GM18507 (cell line): Measurements from ENCODE around the gene DAB2.
"Not testable (repeated sequence)": the region's sequence is repeated elsewhere in the genome, so short reads cannot be mapped to it uniquely, and the experiment has no call there.

Source experiments
- DNase-seq: peaks from one replicate; pipeline ENCODE4 v3.0.0; 2011; ENCODE audit warnings: low read depth; ENCODE audit not compliant: insufficient read length; ENCODE audit errors: extremely low spot score
- FAIRE-seq: peaks from 2 replicates; lab custom pipeline; 2011; peaks lifted over from hg19 to GRCh38; lab: Jason Lieb, UNC

Gene DAB2

GRCh38 chr5:39361306-39361705 lies 63.5 kb downstream of the DAB2 start:
- DNase-seq (no peak), FAIRE-seq (no peak)

DNA sequence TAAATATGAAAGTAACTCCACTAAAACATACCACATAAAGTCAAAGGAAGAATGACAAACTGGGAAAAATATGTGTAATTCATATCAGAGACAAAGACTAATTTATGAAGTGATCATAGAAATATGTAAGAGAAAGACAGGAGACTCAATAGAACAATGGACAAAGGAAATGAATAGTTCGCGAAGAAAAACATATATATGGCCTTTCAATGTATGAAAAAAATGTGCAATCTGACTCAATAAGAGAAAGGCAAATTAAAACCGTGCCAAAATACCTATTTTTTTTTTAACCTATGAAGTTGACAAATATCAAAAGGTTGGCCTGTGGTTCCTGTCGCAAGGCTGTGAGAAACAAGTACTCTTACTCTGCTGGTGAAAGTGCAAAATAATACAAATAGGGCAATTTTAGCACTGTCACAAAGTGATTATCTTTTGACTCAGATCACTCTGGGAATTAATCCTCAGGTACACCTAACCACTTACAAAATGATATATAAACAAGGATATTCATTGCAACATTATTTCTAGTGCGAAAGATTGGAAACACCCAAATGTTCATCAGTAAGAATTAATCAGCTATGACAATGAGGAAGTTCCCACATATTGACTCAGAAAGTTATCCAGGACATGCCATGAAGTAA lies 64.2 kb downstream of the DAB2 start:
- FAIRE-seq: no peak
- no peak for DNase-seq

DNA sequence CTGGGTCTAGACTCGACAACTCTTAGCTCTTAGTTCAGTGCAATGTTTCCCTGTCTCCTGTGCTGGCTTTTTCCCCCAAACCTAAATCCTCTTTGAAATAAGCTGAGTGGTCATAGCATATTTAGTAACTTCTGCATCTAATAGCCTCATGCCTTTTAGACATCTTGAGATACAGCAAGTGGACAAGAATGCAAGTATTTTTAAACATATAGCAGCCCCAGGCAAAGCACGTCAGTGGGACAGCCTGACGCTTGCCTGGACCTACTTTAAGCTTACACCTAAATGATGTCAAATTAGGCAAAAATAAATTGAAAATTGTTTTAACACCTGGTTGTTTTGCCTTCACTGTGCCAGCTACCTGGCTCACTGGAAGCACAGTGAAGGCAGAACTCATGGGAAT lies 68.5 kb downstream of the DAB2 start:
- DNase-seq: no peak

DNA sequence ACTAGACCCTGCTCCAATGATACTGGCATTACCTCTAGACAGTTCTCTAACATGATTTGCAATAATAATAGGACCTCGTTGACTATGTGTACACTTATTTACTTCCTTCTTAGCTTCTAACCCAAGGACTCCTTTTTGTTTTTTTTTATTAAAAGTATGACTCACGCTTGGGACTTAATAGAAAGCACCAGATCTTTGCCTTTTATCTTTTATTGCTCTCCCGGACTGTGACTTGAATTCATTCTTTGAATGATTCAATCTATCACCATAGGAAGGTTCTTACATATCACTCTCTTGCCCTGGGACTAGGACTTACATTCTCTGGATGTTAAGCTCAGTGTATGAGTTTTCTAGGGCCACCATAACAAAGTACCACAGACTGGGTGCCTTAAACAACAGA lies 69.5 kb downstream of the DAB2 start:
- FAIRE-seq (no peak), DNase-seq (no peak)

More for the DNA sequence above, 68.5 kb downstream of the DAB2 start:
- FAIRE-seq: no peak

- DNase-seq (no peak), FAIRE-seq (no peak)
Observed at GRCh38 chr5:39353717-39354399, 70.9 kb downstream of the DAB2 start.

DNA sequence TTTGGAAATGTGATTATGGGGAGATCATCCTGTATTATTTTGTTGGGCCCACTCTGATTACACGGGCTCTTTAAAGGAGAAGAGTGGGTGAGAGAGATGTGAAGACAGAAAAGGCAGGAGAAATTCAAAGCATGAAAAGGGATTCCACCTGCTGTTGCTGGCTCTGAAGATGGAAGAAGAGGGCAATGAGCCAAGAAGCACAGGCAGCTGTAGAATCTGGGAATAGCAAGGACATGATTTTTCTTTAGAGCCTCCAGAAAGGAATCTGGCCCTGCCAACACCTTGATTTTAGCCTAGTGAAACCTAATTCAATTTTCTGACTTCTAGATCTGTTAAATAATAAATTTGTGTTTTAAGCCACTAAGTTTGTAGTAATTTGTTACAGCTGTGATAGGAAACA lies 71.8 kb downstream of the DAB2 start:
- FAIRE-seq: no peak
- no peak for DNase-seq

- DNase-seq (no peak), FAIRE-seq (no peak)
Observed at GRCh38 chr5:39352170-39352569, 72.6 kb downstream of the DAB2 start.

DNA sequence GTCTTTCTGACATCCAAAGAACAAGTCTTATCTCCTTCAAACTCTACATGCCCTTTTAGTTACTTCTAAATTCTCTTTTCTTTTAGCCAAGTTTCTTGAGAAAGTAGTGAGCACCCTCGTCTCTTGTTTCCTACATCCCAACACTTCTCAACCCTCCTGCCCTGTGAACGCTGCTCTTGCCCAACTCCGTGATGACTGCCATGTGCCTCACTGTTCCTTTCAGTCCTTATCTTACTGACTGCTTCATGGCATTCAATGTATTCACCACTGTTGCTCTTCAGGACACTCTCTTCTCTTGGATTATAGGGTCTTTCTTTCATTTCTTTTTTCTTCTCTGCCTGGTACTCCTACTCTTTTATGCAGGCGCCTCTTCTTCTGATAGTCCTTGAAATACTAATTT lies 75.3 kb downstream of the DAB2 start:
- DNase-seq: no peak
- no peak for FAIRE-seq

- FAIRE-seq (no peak), DNase-seq (no peak)
Observed at GRCh38 chr5:39342460-39342859, 82.3 kb downstream of the DAB2 start.

DNA sequence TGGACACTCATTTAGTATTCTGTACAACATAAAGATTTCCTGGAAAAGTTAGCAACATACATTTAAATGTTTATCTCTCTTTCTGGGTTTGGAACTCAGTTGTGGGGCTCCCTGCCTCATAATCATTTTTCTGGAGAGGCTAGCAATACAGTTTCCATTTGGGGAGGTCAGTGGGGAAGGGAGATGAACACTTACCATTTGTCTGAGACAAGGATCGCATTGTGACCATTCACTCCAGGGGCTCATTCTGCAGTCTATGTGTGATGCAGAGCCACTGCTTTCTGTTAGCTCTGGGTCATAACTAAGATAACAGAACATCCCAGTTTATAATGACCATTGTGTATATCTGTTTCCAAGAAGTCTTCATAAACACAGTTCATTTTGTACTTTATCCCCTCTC lies 82.9 kb downstream of the DAB2 start:
- FAIRE-seq: no peak
- DNase-seq: no peak

DNA sequence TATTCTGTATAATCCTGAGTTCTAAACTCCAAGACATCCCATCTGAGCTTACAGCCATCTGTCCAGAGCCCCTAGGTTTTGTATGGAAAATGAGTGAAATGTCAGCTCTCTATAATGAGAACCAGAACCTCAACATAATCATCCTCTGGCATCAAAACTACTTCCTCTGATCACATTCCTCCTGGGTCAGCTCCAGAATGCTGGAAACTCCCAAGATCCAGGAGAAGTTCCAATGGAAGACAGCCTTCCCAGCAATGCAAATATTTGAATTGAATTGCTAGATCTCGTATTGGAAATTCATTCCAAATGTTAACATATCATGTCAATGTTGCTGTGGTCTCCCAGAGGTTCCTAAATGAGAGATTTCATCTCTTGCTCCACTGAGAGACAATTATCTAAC lies 84.3 kb downstream of the DAB2 start:
- DNase-seq (no peak), FAIRE-seq (no peak)

DNA sequence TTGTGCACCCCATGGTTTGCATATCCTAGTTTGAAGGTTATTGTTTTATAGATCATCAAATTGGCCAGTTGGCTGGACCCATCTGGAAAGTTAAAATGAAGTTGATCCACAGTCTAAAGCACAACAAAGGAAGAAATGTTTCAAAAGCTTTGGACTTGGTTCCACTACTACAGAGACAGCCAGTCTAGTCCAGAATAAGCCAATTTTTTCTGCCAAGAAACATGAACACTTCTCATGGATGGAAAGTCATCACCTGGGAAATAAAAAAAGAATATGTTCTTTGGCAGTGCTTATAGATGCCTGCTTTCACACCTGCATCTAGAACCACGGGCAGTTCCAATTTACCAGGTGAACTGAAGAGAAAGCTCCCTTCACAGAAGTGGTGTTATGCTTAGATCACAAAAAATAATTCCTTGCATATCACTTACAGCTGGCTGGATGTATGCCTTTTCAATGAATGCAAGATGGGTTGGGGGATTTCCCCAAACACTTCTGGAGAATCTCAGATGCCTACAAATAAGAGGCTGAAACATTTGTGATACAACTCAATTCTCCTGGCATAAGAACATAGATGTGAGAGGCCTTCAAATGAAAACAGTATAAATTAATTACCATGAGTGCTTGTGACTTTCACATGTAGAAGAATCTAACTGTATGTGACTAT lies 87.4 kb downstream of the DAB2 start:
- FAIRE-seq: no peak

DNA sequence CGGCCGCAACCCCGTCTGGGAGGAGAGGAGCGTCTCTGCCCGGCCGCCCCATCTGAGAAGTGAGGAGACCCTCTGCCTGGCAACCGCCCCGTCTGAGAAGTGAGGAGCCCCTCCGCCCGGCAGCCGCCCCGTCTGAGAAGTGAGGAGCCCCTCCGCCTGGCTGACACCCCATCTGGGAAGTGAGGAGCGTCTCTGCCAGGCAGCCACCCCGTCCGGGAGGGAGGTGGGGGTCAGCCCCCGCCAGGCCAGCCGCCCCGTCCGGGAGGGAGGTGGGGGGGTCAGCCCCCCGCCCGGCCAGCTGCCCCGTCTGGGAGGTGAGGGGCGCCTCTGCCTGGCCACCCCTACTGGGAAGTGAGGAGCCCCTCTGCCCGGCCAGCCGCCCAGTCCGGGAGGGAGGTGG lies 90.5 kb downstream of the DAB2 start:
- not testable (repeated sequence) for DNase-seq

More for the DNA sequence above, 87.4 kb downstream of the DAB2 start:
- DNase-seq: no peak

DNA sequence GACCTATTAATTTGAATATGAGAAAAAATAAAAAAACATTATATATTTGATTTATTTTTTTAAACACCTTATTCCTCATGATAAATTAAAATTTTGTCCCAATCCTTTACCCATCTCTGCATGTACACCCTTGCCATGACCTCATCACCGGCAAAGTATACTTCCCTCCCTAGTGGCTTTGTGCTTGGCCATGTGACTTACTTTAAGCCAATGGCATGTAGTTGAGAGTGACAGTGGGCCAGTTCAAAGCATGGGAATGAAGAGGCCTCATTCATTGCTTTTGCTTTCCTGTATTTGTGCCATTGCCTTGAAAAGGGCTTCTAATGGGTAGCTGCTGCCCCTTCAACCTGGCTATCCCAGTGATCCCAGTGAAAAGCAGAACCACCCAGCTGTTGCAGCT lies 91.7 kb downstream of the DAB2 start:
- FAIRE-seq: no peak

More for the DNA sequence above, 90.5 kb downstream of the DAB2 start:
- FAIRE-seq: not testable (repeated sequence)

GRCh38 chr5:39331861-39332381 lies 92.9 kb downstream of the DAB2 start:
- DNase-seq (no peak), FAIRE-seq (no peak)

More for the DNA sequence above, 91.7 kb downstream of the DAB2 start:
- no peak for DNase-seq

GRCh38 chr5:39328731-39329130 lies 96.0 kb downstream of the DAB2 start:
- DNase-seq (no peak), FAIRE-seq (no peak)

DNA sequence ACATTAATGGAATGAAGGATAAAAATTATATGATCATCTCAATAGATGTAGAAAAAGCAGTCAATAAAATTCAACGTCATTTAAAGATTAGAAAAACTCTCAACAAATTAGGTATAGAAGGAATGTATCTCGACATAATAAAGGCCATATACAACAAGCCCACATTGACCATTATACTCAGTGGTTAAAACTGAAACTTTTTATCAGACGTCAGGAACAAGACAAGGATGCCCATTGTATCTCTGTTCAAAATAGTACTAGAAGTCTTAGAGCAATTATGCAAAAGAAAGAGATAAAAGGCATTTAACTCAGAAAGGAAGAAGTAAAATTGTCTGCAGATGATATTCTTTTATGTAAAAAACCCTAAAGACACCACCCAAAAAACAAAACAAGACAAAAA lies 101.2 kb downstream of the DAB2 start:
- DNase-seq (no peak), FAIRE-seq (no peak)
